Peyer's patch (tissue), 4 donors: ENCODE data around the gene ELF5. TPM values are rescaled to one million over a fixed set of nuclear protein-coding genes. Genes with fewer than 3 reads are reported as not detected.

Experiments used
- DNase-seq, 3 donors: peaks; one replicate each; pipeline ENCODE4 v3.0.0-alpha.2; 2017 to 2019
- H3K27ac ChIP-seq, 4 donors: fragments of 200-600 bp; sonication (generic); one replicate each; pipeline ENCODE4 v1.5.1; 2016 to 2019
- H3K27me3 ChIP-seq, 2 donors: fragments of 200-600 bp; sonication (generic); one replicate each; pipeline ENCODE4 v1.5.1; 2019
- H3K36me3 ChIP-seq, 3 donors: fragments of 200-600 bp; sonication (generic); one replicate each; pipeline ENCODE4 v1.5.1; 2016 to 2019
- H3K4me1 ChIP-seq, 4 donors: fragments of 200-600 bp; sonication (generic); one replicate each; pipeline ENCODE4 v1.5.1; 2016 to 2019
- H3K4me3 ChIP-seq, 4 donors: fragments of 200-600 bp; sonication (generic); 1 replicate in 3 of 4; 2 replicates in 1 of 4; pipeline ENCODE4 v1.5.1; 2016 to 2019; ENCODE audit warnings: mild to moderate bottlenecking in 1 of 4
- H3K9me3 ChIP-seq, 4 donors: fragments of 200-600 bp; sonication (generic); one replicate each; pipeline ENCODE4 v1.5.1; 2016 to 2019; ENCODE audit warnings: mild to moderate bottlenecking in 1 of 4
- CTCF ChIP-seq, 6 experiments: fragments of 450-650 bp in 4 of 6; fragments of 200-600 bp in 2 of 6; sonication (generic) in 1 of 6; IDR thresholded peaks; one replicate each; pipeline ENCODE4 v1.5.1; 2017 to 2019; ENCODE audit warnings: antibody characterized with exemption in 6 of 6, mild to moderate bottlenecking in 3 of 6, moderate library complexity in 1 of 6
- POLR2A ChIP-seq, 2 donors: fragments of 450-650 bp; IDR thresholded peaks; one replicate each; pipeline ENCODE4 v1.5.1; 2017; ENCODE audit warnings: antibody characterized with exemption in 2 of 2, mild to moderate bottlenecking in 2 of 2, moderate library complexity in 2 of 2
- total RNA-seq, 4 donors: library from RNA; depleted of rRNA; stranded (reverse); fragments of >200 nt; gene quantifications; one replicate each; pipeline ENCODE4 v1.1.0, GENCODE V29; 2016

Gene ELF5
- total RNA-seq, 4 donors from 2014 or later: not detected

- H3K4me1 ChIP-seq: no peaks in the 10 kb centered on the region
- no peak overlapping the region for H3K27ac ChIP-seq
- no peak for DNase-seq
- TF ChIP-seq CTCF (IDR thresholded peaks at IDR 0.05): no peak
- no peak for TF ChIP-seq POLR2A (IDR thresholded peaks at IDR 0.05)
- H3K9me3 ChIP-seq: no peaks in the 10 kb centered on the region
- H3K36me3 ChIP-seq: no peaks in the 10 kb centered on the region
- H3K4me3 ChIP-seq: no peak overlapping the region
- no peaks in the 10 kb centered on the region for H3K27me3 ChIP-seq
These were observed 13.7 kb downstream of the ELF5 start for GRCh38 chr11:34499719-34500500.

- Histone ChIP-seq H3K36me3 (no peaks in the 10 kb centered on the region), H3K27me3 (no peaks in the 10 kb centered on the region), H3K9me3 (no peaks in the 10 kb centered on the region), H3K27ac (no peak overlapping the region), H3K4me3 (no peak overlapping the region), H3K4me1 (no peaks in the 10 kb centered on the region)
- TF ChIP-seq POLR2A (IDR thresholded peaks at IDR 0.05): no peak
- no peak for TF ChIP-seq CTCF (IDR thresholded peaks at IDR 0.05)
- DNase-seq: no peak
These were observed 17.7 kb downstream of the ELF5 start for GRCh38 chr11:34495724-34496377.

GRCh38 chr11:34495239-34495723 is 18.3 kb downstream of the ELF5 start:
- no peak for TF ChIP-seq POLR2A (IDR thresholded peaks at IDR 0.05)
- TF ChIP-seq CTCF (IDR thresholded peaks at IDR 0.05): no peak
- H3K9me3 ChIP-seq: no peaks in the 10 kb centered on the region
- H3K36me3 ChIP-seq: no peaks in the 10 kb centered on the region
- no peaks in the 10 kb centered on the region for H3K27me3 ChIP-seq
- no peak for DNase-seq
- H3K4me1 ChIP-seq: no peaks in the 10 kb centered on the region
- H3K4me3 ChIP-seq: no peak overlapping the region
- H3K27ac ChIP-seq: no peak overlapping the region

GRCh38 chr11:34493926-34494595 is 19.5 kb downstream of the ELF5 start:
- no peak for TF ChIP-seq CTCF (IDR thresholded peaks at IDR 0.05)
- TF ChIP-seq POLR2A (IDR thresholded peaks at IDR 0.05): no peak
- DNase-seq: no peak

DNA sequence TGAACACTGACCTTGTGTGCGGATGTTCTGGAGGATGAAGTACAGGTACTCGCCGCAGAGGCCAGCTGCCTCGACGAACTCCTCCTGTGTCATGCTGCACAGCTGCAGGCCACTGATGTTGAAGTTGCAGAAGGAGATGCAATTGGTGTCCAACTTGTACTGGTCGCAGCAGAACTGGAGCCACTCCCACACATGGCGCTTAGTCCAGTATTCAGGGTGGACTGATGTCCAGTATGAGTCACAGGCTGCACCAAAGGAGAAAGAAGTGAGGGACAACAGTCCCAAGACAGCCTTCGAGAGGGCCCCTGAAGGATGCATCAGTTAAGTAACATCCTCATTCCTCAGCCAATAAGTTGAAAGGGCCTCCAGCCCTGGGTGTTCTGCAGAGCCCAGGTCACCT is 20.1 kb downstream of the ELF5 start:
- Histone ChIP-seq H3K36me3 (no peaks in the 10 kb centered on the region), H3K4me3 (no peak overlapping the region), H3K4me1 (no peaks in the 10 kb centered on the region), H3K27me3 (no peaks in the 10 kb centered on the region), H3K9me3 (no peaks in the 10 kb centered on the region), H3K27ac (no peak overlapping the region)
- TF ChIP-seq POLR2A (IDR thresholded peaks at IDR 0.05): no peak
- no peak for TF ChIP-seq CTCF (IDR thresholded peaks at IDR 0.05)
- DNase-seq: no peak

More at GRCh38 chr11:34493926-34494595, 19.5 kb downstream of the ELF5 start:
- no peaks in the 10 kb centered on the region for H3K36me3 ChIP-seq
- no peak overlapping the region for H3K4me3 ChIP-seq
- no peaks in the 10 kb centered on the region for H3K27me3 ChIP-seq
- H3K27ac ChIP-seq: no peak overlapping the region
- H3K9me3 ChIP-seq: no peaks in the 10 kb centered on the region
- H3K4me1 ChIP-seq: no peaks in the 10 kb centered on the region
